ENCODE data around the gene PCMT1.
"Not testable (repeated sequence)": the region's sequence is repeated elsewhere in the genome, so short reads cannot be mapped to it uniquely, and the experiment has no call there.

The PCMT1 gene

DNA sequence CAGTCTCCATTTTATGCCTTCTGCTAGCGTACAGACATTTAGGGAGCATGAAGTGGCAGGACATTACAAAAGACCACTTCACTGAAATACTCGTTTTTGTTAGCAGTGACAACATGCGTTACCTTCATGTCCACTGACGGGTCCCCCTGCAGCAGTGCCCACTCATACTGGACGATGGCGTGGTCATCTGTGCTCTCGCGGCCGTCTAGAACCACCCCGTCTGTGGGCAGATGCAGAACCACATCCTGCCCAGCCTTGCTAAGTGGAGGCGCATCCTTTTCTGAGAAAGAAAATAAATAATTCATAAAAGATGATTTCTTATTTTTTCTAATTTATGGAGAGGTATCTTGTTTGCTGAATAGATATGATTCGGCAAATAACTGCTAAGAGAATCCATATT is 103.3 kb downstream of the PCMT1 start:
- no peak for DNase-seq (ENCODE audit: low read depth in 2 of 3, low spot score in 2 of 3)

DNA sequence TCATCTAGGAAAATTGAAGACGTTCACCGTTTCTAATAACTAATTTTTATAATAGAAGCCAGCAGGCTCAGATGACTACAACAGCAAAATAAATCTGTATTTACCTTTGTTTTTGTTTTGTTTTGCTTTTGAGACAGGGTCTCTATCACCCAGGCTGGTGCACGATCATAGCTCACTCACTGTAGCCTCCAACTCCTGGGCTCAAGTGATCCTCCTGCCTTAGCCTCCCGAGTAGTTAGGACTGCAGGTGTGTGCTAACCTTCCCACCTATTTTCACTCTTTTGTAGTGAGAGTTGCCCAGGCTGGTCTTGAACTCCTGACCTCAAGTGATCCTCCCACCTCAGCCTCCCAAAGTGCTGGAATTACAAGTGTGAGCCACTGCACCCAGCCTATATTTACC is 104.5 kb downstream of the PCMT1 start:
- not testable (repeated sequence) for DNase-seq (ENCODE audit: low read depth in 2 of 3, low spot score in 2 of 3)

DNA sequence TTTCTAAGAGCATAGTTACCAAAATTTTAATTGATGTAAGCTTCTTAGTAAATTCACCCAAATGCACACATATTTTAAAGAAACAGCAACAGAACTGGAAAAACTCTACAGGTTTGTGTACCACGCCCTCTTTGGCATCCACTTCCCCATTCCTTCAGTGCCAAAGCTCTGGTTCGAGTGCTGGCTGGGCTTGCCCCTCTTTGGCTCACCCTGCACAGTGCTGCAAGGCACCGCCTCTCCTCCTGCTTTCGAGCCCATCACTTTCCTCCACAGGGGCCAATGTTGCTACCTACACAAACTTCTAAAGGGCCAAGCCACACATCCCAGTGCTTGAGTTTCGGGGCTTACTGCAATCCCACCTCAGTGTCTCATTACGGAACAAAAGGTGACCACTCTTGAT is 105.0 kb downstream of the PCMT1 start:
- no peak for DNase-seq (ENCODE audit: low read depth in 2 of 3, low spot score in 2 of 3)

DNA sequence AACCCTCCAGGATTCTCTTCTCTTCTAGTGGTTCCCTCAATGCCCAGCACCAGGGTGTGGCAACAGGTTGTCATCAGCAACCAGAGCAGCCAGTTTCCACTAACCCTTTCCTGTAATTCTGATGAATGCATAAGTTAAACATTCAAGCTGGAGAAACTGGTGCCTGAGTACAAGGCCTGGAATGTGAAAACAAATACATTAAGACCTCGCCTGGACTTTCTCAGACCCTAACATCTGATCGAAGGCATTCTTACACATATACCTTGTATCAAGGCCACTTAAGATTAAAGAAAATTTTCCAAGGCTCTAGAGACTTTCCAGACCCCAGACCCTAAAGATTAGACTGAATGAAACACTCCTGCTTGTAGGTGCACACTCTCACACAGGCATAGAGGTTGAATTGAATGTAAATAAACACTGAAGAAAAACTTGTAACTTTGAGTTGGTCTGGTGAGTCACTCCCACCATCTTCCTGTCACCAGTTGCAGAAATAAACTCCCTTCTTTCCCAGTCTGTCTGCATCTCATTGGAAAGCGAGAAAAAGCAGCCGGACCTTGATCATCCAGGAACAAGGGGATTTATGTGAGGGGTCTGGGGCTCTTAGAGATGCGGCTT is 105.6 kb downstream of the PCMT1 start:
- no peak for DNase-seq (ENCODE audit: low read depth in 2 of 3, low spot score in 2 of 3)

DNA sequence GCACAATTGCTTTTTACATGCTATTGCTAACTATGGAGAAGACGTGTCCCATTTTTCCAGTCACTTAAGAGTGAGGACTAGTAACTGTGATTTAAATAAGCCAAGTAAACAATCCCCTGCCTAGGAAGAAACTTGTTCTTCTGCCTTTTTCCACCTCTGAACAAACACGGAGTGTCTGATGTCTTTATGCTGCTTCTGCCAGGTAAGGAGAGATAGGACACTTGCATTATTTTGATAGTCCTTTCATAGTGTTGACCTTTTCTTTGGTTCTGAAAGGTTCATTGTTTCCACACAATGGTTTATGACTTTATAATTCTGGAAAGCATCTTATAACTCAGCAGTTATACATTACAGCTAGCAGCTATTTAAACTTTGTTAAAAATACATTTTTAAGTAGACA is 106.2 kb downstream of the PCMT1 start:
- DNase-seq (ENCODE audit: low read depth in 2 of 3, low spot score in 2 of 3): no peak

DNA sequence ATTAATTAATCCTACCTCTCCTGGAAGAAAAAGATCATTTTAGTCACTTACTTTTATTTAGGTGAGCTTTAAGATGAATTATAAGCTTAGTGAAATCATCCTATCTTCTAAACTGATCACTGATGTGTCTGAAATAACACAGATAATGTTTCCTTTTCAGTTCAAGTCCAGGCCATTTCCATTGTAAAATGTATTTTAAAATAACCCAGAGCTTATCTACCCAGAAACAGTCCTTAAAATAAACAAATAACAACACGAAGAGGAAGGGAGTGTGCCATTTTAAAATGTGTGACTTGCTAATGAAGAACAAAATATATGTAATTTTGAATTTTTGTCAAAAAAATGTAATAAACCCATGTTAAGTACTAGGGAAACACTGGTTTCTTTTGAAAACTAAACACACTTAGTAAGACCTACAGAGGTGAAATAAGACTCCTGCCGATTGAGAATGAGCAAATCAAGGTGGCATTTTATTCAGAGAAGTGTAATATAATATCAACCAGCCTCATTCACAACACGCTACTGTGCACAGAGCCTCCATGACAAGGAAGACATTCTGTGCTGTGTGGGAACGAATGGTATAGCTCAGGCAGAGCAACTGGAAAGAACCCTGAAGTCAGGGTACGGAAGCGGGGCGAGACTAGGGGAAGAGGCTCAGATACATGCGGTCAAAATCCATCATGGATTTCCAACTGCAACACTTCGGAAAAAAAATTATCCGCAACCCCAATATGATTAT is 106.9 kb downstream of the PCMT1 start:
- DNase-seq (ENCODE audit: low read depth in 2 of 3, low spot score in 2 of 3): no peak

DNA sequence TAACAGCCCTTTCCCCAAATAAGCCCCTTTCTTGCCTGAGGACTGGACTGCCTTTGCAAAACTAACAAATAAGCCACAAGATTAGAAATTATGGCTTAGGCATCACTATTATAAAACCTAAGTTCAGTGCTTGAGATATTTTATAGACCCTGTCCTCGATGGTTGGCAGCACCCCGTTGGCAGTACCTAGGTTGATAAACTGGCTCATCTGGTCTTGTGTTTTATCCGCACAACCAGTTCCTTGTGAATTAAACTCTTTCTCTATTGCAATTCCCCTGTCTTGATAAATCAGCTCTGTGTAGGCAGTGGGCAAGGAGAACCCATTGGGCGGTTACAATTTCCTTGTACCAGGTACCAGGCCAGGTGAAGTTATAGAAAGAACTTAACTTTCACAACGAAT is 108.0 kb downstream of the PCMT1 start:
- DNase-seq (ENCODE audit: low read depth in 2 of 3, low spot score in 2 of 3): no peak

DNA sequence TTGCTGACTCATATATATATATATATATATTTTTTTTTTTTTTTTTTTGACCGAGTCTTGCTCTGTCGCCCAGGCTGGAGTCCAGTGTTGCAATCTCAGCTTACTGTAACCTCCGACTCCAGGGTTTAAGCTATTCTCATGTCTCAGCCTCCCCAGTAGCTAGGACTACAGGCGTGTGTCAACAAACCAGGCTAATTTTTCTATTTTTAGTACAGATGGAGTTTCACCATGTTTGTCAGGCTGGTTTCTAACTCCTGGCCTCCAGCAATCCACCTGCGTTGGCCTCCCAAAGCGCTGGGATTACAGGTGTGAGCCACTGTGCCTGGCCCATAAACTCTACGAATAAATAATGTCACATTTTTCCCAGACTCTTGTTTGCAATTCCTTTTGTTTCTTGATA is 109.8 kb downstream of the PCMT1 start:
- DNase-seq (ENCODE audit: low read depth in 2 of 3, low spot score in 2 of 3): no peak

DNA sequence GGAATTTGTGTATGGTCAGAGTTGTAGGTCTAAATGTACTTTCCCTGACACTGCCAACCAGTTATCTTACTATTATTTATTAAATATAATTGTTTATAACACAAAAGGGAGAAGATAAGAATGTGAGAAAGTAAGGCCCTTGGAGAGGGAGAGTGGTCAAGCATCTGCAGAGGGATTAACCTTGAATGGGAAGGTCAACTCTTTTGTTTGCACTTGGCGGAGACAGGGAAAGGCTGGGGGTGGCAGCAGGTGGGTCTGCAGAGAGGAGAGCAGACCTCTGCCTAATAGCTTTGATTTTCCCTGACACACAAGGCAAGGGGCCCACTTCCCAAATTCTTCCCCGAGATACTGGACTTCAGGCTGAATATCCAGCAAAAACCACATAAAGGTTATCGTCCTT is 110.4 kb downstream of the PCMT1 start:
- DNase-seq (ENCODE audit: low read depth in 2 of 3, low spot score in 2 of 3): no peak

DNA sequence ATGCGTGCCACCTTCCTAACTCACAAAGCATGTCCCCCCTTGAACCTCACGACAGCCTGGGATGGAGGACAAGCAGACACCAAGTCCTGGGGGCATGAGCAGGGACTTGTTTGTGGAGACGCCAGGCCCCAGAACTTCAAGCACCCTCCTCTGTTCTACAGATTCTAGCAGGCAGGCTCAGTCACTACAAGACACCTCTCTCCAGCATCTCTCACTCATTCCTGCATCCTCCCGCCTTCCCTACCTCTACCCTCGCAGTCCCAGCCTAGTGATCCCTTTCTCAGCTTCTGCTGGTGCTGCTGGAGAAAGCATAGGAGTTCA is 110.9 kb downstream of the PCMT1 start:
- DNase-seq (ENCODE audit: low read depth in 2 of 3, low spot score in 2 of 3): no peak

Data from activated CD8-positive, alpha-beta memory T cell treated with anti-CD3 and anti-CD28 coated beads for 48 hours (primary cell).